SKM-1 (cell line): ENCODE data around the gene SLC25A18.

ENCODE experiments used
- DNase-seq: peaks from one replicate; lab custom pipeline; 2025; ENCODE audit not compliant: unreplicated experiment; lab: John Stamatoyannopoulos, UW

The SLC25A18 gene

DNA sequence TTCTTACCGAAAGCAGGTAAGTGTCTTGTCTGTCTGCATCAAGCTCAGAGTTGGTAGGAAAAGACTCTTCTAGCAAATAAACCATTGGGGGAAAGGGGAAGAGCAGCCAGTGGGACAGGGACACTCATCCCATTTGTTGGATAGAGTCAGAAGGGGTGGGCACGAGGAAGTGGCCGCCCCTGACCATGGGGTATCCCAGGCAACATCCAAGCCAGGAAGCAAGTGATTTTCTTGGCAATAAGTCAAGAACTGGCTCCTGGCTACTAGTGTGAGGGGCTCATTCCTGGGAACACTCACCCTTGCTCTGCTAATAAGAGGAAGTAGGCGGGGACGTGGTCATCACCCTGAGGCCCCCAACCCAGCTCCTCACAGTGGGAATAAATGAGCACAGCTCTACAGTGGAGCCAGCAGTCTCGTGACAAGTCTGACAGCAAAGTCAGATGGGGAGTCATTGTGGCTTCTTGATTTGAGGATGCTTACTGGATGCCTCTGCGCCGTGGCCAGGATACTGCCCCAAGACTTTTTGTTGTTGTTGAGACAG lies 6.7 kb downstream of the SLC25A18 start:
- no peak for DNase-seq

DNA sequence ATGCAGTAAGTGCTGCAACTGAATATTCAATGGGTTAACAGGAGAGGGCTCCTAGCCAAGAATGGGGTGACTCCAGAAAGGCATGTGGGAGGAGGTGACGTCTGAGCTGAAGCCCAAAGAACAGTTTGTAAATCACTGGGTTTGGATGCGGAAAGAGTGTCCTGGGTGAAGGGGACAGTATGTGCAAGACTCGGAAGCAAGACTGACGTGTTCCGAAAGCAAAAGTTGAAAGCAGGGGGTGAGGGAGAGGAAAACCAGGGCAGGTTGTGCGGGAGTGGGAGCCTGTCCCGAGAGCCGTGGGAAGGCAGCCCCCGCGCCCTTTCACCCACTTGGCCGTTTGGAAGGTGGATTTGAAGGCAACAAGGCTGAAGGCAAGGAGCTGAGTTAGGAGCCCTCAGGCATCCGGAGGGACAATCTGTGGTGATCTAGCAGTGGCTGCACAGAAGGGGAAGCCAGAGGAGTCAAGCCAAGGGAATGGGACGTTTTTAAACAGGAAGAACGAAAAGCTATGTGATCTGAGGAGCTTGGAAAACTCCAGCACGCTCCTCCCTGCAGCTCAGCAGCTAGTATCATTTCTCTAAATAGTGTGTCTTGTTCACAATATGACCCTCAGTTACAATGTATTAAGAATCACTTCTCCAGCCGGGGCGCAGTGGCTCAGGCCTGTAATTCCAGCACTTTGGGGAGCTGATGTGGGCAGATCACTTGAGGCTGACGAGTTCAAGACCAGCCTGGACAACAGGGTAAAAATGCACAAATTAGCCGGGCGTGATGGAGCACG lies 7.7 kb downstream of the SLC25A18 start:
- DNase-seq, result no peak

DNA sequence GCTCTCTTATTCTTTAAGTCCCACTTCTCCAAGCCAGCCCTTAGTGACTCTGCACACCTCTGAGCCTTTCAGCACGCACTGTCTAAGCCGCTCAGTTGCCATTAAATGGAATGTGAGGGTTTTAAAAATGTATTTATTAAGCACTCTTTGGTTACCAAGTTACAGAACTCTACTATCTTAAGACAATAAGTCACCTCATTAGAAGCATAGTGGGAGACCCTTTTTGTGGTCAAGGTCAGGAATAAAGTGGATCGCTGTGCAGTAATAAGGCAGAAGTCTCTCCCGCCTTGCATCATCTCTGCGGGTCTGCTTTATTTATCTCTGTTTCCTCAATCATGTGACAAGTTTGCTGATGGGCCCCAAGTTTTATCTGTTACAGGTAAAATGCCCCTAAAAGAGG lies 11.9 kb downstream of the SLC25A18 start:
- DNase-seq, result no peak

DNA sequence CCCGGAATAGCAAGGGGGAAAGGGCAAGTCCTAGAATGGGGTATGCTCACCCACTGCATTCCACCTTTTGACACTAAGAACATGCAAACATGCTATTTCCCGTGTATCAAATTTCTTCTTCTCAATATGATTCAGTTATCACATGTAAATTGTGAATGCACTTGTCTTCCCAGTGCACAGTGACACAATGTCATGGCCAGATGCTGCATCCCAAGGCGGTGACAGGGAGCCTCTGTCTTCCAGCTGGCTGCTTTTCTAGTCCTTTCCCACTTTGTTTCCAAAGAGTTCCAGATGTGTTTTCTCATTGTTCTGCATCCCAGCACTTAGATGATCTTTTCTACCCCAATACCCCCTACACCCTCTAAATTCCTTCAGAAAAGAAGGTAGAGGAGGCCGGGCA lies 12.4 kb downstream of the SLC25A18 start:
- no peak for DNase-seq

DNA sequence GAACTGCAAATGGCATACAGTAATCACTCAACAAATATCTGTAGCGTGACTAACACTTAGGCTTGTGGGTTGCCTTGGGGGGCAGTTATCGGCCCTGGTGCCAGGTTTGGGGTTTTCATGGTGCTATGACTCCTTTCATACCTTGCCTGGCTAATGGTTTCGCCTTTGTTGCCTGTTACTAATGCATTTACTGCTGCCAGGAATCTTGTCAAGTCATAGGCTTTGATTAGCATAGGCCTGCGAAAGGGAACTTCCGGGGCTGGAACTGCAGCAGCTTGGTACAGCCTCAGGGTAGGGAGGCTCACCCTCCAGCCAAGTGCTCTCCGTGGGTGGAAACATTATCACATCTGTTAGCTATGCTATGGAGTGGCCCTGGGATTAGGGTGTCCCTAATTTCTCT lies 13.2 kb downstream of the SLC25A18 start:
- no peak for DNase-seq

DNA sequence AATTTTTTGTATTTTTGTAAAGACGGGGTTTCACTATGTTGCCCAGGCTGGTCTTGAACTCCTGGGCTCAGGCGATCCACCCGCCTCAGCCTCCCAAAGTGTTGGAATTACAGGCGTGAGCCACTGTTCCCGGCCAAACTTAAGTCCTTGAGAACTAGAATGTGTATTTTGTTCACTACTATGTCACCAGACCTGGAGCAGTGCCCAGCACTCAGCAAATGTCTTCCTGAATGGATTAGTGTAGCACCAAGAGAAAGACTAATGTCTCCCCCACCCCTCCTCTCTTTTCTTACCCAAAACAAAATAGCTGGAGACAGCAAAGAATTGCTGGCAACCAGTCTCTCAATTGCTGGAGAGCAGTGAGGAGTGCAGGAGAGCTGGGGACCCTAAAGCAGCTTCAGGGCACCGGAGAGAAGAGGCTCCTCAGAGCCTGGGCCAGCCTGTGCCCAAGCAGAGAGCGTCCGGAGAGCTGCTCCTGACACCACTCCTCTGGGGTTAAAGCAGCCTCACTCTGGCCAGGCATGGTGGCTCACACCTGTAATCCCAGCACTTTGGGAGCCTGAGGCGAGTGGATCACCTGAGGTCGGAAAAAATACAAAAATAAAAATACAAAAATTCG lies 14.9 kb downstream of the SLC25A18 start:
- DNase-seq, result no peak

- DNase-seq, result no peak
Observed at GRCh38 chr22:17579535-17579981, 16.3 kb downstream of the SLC25A18 start.

DNA sequence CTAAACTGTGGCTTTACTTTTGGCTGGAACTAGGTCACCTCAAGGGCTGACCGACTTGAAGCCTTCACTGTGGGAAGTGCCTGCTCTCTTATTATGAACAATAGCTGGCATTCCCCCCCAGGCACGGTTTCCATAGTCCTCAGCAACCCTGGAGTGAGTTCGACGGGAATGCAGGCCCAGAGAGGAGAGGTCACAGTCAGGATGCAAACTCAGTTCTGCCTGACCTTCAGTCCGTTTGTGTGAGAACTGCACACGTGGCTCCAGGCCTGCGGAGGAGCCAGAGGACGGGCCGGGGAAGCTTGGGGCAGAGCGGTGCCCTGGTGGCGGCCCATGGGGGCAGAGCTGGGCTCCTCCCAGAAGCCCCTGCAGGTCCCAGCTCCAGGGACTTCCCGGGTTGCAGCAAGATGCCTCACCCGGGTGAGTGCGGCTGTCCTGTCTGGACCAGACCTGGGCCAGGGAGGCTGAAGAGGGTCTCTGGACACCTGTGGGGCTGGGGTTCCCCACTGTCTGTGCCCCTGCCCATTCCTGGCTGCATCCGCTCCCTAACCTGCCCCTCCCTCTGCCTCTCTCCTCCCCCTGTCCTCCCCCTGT lies 17.2 kb downstream of the SLC25A18 start:
- DNase-seq, result no peak

GRCh38 chr22:17581056-17581455 lies 17.8 kb downstream of the SLC25A18 start:
- DNase-seq, result no peak

GRCh38 chr22:17581631-17582030 lies 18.3 kb downstream of the SLC25A18 start:
- no peak for DNase-seq

- DNase-seq, result no peak
Observed at GRCh38 chr22:17583151-17583550, 19.9 kb downstream of the SLC25A18 start.

GRCh38 chr22:17586831-17587440 lies 23.6 kb downstream of the SLC25A18 start:
- no peak for DNase-seq

- DNase-seq, result no peak
Observed at GRCh38 chr22:17587629-17588028, 24.3 kb downstream of the SLC25A18 start.

DNA sequence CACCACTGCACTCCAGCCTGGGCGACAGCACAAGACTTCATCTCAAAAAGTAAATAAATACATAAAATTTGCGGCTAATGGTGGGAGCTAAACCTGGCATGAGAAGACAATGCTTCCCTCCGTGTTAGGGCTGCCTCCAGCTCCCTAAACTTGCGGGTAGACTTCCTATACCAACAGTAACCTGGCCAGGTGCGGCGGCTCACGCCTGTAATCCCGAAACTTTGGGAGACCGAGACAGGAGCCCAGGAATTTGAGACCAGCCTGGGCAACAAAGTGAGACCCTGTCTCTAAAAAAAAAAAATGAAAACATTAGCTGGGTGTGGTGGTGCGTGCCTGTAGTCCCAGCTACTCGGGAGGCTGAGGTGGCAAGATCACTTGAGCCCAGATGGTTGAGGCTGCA lies 25.3 kb downstream of the SLC25A18 start:
- DNase-seq, result no peak

DNA sequence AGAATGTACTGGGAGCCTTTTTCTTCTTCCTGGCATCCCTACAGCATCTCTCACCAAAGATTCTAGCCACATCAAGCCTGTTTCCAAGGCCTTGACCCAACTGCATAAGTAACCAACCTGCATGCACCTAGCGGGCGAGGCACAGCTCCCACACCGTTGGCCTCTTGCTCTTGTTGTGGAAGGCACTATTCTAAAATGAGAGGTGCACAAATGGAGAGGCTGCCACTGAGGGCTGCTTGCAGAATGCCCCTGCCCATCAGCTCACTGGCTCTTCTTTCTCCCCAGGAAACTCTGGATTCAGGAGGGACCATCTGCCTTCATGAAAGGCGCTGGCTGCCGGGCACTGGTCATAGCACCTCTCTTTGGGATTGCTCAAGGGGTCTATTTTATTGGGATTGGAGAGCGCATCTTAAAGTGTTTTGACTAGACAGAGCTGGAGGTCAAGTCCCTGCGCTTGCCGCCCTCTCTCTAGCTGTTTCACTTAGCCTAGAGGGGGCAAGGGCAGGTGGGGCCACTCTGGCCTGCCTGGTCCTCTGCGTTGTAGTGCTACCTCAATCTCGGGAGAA lies 26.6 kb downstream of the SLC25A18 start:
- no peak for DNase-seq

GRCh38 chr22:17590586-17590985 lies 27.3 kb downstream of the SLC25A18 start:
- no peak for DNase-seq

- DNase-seq, result no peak
Observed at GRCh38 chr22:17592201-17592600, 28.9 kb downstream of the SLC25A18 start.

GRCh38 chr22:17596226-17596625 lies 32.9 kb downstream of the SLC25A18 start:
- DNase-seq, result no peak

DNA sequence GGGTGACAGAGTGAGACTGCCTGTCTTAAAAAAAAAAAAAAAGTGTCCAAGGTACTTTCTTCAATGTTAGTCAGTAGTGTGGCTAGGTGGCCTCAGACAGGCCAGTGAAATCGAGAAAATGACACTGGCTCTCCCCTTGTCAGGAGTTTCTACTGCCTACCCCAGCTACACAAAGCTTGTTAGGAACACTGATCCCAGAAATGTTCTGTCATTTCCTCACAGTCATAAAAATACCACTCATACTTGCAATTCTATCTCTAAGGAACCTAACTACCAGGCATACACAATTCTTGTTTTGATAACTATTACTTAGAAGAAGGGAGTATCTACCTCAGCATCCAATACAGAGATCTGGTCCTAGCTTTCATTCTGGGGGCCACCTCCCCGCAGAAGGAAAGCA lies 33.9 kb downstream of the SLC25A18 start:
- no peak for DNase-seq

DNA sequence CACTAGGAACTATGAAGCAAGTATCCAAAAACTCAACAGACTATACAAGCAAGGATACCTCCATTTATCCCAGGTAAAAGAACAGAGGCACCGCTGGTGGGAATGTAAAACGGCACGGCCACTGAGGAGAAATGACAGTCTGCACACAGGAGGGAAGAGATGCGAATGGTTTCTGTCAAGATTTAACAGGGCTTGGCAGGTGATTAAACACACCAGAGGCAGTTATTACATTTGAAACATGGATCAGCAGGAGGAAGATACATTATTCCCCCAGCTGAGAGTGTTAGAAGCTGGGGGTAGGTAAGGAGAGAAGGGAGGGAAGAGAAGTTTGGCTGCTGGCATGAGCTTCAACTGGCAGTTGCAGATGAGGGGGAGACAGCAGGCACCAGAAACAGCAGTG lies 35.0 kb downstream of the SLC25A18 start:
- DNase-seq, result no peak

DNA sequence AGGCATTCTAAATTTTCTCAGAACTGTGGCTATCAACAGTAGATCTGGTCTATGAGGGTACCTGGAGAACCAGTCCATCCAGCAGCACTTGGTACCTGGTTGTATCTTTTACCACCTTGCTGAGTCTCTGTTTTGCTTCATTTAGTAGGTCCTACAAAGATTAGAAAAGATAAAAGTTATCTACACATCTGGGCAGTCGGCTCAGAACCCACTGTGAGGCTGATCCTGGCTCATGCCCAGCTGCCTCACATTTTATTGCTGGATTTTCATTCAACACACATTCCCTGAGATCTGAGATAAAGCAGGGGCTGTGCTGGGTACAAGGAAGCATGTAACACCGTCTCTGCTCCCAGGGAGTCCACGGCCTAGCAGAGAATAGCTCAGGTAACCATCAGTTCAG lies 37.7 kb downstream of the SLC25A18 start:
- DNase-seq, result no peak
